Measurements from ENCODE around the gene PCSK5.

DNA sequence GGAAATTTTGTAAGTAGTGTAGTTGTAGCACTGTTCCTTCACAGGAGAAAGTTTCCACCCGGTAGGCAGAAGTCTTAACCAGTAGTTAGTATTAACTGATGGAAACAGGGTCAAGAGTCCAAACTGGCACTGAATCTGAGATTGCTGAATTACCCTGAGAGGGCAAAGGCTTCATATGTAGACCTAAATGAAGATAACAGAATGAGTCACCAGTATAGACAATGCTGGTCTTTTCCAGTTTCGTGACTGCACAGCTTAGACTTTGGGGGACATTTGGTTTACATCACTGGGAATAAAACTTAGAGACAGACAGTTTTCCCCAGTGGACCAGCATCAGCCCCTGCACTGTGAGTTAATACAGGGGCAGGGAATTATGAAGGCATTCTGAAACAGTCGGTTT lies 60.5 kb downstream of the PCSK5 start:
- no peak for TF ChIP-seq EZH2 (IDR thresholded peaks at IDR 0.05; ENCODE audit: borderline replicate concordance, low read depth, low read length, severe bottlenecking)
- TF ChIP-seq, protein P1, sequence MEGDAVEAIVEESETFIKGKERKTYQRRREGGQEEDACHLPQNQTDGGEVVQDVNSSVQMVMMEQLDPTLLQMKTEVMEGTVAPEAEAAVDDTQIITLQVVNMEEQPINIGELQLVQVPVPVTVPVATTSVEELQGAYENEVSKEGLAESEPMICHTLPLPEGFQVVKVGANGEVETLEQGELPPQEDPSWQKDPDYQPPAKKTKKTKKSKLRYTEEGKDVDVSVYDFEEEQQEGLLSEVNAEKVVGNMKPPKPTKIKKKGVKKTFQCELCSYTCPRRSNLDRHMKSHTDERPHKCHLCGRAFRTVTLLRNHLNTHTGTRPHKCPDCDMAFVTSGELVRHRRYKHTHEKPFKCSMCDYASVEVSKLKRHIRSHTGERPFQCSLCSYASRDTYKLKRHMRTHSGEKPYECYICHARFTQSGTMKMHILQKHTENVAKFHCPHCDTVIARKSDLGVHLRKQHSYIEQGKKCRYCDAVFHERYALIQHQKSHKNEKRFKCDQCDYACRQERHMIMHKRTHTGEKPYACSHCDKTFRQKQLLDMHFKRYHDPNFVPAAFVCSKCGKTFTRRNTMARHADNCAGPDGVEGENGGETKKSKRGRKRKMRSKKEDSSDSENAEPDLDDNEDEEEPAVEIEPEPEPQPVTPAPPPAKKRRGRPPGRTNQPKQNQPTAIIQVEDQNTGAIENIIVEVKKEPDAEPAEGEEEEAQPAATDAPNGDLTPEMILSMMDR (IDR thresholded peaks at IDR 0.05; ENCODE audit: extremely low read depth in 1 of 2, insufficient read depth in 1 of 2, low read depth in 1 of 2, low read length in 2 of 2): no peak
- TF ChIP-seq POLR2A (IDR thresholded peaks at IDR 0.05; ENCODE audit: low read depth, low read length): no peak
- TF ChIP-seq POLR2AphosphoS5 (IDR thresholded peaks at IDR 0.05; ENCODE audit: insufficient read depth, low read depth, low read length): no peak
- TF ChIP-seq, protein P2, sequence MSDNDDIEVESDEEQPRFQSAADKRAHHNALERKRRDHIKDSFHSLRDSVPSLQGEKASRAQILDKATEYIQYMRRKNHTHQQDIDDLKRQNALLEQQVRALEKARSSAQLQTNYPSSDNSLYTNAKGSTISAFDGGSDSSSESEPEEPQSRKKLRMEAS (IDR thresholded peaks at IDR 0.05; ENCODE audit: insufficient read depth, insufficient read length): no peak
- TF ChIP-seq JUN (IDR thresholded peaks at IDR 0.05; ENCODE audit: borderline replicate concordance, insufficient read depth, insufficient read length, low read depth): peak; percentile 13
